ENCODE results near the gene KBTBD2. TPM values are rescaled to one million over a fixed set of nuclear protein-coding genes. Genes with fewer than 3 reads are reported as not detected.
"Not testable (repeated sequence)": the region's sequence is repeated elsewhere in the genome, so short reads cannot be mapped to it uniquely, and the experiment has no call there.

The KBTBD2 gene
- polyA plus RNA-seq, 3 donors: 51.2 to 61.1 (median 56.8) TPM

GRCh38 chr7:32901629-32902028, 10.1 kb upstream of the KBTBD2 start:
- DNase-seq (ENCODE audit: extremely low read depth in 1 of 11, low read depth in 9 of 11, low spot score in 4 of 11): no peak

GRCh38 chr7:32900433-32900995, 9.0 kb upstream of the KBTBD2 start:
- no peak for DNase-seq (ENCODE audit: extremely low read depth in 1 of 11, low read depth in 9 of 11, low spot score in 4 of 11)

- DNase-seq (ENCODE audit: extremely low read depth in 1 of 11, low read depth in 9 of 11, low spot score in 4 of 11): not testable (repeated sequence)
These were observed 5.8 kb upstream of the KBTBD2 start for GRCh38 chr7:32897376-32897775.

GRCh38 chr7:32896564-32897347, 5.2 kb upstream of the KBTBD2 start:
- no peak for DNase-seq (ENCODE audit: extremely low read depth in 1 of 11, low read depth in 9 of 11, low spot score in 4 of 11)

- DNase-seq (ENCODE audit: extremely low read depth in 1 of 11, low read depth in 9 of 11, low spot score in 4 of 11): no peak
These were observed 2.6 kb upstream of the KBTBD2 start for GRCh38 chr7:32894171-32894570.

GRCh38 chr7:32893722-32894121, 2.2 kb upstream of the KBTBD2 start:
- no peak for DNase-seq (ENCODE audit: extremely low read depth in 1 of 11, low read depth in 9 of 11, low spot score in 4 of 11)

GRCh38 chr7:32893207-32893524, 1.6 kb upstream of the KBTBD2 start:
- DNase-seq (ENCODE audit: extremely low read depth in 1 of 11, low read depth in 9 of 11, low spot score in 4 of 11): no peak

- DNase-seq (ENCODE audit: extremely low read depth in 1 of 11, low read depth in 9 of 11, low spot score in 4 of 11): peak in 6 of 11 donors; percentile 36 to 50 (median 38)
These were observed 1.1 kb upstream of the KBTBD2 start for GRCh38 chr7:32892521-32893206.

GRCh38 chr7:32891800-32892520, 400 bp upstream of the KBTBD2 start:
- peak; percentile 85 to 97 (median 93) for DNase-seq (ENCODE audit: extremely low read depth in 1 of 11, low read depth in 9 of 11, low spot score in 4 of 11)

GRCh38 chr7:32890793-32891042, 842 bp downstream of the KBTBD2 start:
- DNase-seq (ENCODE audit: extremely low read depth in 1 of 11, low read depth in 9 of 11, low spot score in 4 of 11): peak in 3 of 11 donors; percentile 25 to 39 (median 37)

- DNase-seq (ENCODE audit: extremely low read depth in 1 of 11, low read depth in 9 of 11, low spot score in 4 of 11): peak in 5 of 11 donors; percentile 34 to 52 (median 46)
These were observed 1.4 kb downstream of the KBTBD2 start for GRCh38 chr7:32890010-32890792.

- no peak for DNase-seq (ENCODE audit: extremely low read depth in 1 of 11, low read depth in 9 of 11, low spot score in 4 of 11)
These were observed 3.1 kb downstream of the KBTBD2 start for GRCh38 chr7:32888505-32888904.

- DNase-seq (ENCODE audit: extremely low read depth in 1 of 11, low read depth in 9 of 11, low spot score in 4 of 11): no peak
These were observed 4.2 kb downstream of the KBTBD2 start for GRCh38 chr7:32887395-32887794.

- peak in 3 of 11 donors; percentile 13 to 18 (median 18) for DNase-seq (ENCODE audit: extremely low read depth in 1 of 11, low read depth in 9 of 11, low spot score in 4 of 11)
These were observed 10.2 kb downstream of the KBTBD2 start for GRCh38 chr7:32881074-32881982.

GRCh38 chr7:32879460-32879859, 12.1 kb downstream of the KBTBD2 start:
- DNase-seq (ENCODE audit: extremely low read depth in 1 of 11, low read depth in 9 of 11, low spot score in 4 of 11): no peak

GRCh38 chr7:32878023-32878422, 13.5 kb downstream of the KBTBD2 start:
- not testable (repeated sequence) for DNase-seq (ENCODE audit: extremely low read depth in 1 of 11, low read depth in 9 of 11, low spot score in 4 of 11)

GRCh38 chr7:32872421-32872820, 19.1 kb downstream of the KBTBD2 start:
- no peak for DNase-seq (ENCODE audit: extremely low read depth in 1 of 11, low read depth in 9 of 11, low spot score in 4 of 11)

Data from renal cortex interstitium (tissue), 11 donors.